GM18507 (cell line): ENCODE data around the gene EMP2.
"Not testable (repeated sequence)": the region's sequence is repeated elsewhere in the genome, so short reads cannot be mapped to it uniquely, and the experiment has no call there.

Experiments
- DNase-seq: peaks from one replicate; pipeline ENCODE4 v3.0.0; 2011; ENCODE audit warnings: low read depth; ENCODE audit not compliant: insufficient read length; ENCODE audit errors: extremely low spot score
- FAIRE-seq: peaks from 2 replicates; lab custom pipeline; 2011; peaks lifted over from hg19 to GRCh38; lab: Jason Lieb, UNC

Gene EMP2

DNA sequence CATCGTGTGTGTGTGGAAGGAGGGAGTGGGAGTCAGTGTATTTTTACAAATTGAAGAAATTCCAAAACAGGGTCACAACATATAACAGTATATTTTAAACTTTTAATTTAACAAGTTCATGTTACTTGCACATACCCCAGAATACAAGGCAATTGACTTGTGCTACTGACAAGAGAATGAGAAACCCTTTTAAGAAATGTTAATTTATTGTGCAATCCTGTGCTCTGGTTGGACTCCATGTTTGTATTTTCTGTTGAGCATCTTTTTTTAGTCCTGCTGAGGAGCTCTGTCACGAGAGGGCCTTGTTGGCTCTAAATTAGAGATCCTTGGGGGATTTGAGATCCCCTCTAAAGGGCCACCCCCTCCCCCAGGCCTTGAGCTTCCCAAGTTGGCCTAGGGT lies 1.1 kb upstream of the EMP2 start:
- no peak for FAIRE-seq
- DNase-seq, result no peak

DNA sequence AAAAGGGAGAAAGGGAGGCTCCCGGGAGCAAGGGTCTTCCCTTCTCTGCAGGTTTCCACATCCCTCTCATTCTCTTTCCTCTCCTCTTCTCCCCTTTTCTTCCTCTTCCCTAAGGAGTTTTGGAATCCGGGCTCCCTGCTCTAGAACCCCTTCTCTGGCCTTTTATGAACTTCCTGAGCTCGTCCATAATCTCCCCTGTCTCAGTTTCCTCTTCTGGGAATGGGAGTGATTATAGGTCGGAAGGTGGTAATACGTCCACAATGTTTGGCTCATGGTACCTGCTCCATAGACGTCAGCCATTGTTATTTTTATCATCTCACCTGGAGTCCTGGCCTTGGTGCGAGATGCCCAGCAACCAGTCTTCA lies 467 bp upstream of the EMP2 start:
- no peak for FAIRE-seq

GRCh38 chr16:10579575-10579964 lies 828 bp downstream of the EMP2 start:
- DNase-seq (no peak), FAIRE-seq (no peak)

More for the DNA sequence above, 467 bp upstream of the EMP2 start:
- no peak for DNase-seq

DNA sequence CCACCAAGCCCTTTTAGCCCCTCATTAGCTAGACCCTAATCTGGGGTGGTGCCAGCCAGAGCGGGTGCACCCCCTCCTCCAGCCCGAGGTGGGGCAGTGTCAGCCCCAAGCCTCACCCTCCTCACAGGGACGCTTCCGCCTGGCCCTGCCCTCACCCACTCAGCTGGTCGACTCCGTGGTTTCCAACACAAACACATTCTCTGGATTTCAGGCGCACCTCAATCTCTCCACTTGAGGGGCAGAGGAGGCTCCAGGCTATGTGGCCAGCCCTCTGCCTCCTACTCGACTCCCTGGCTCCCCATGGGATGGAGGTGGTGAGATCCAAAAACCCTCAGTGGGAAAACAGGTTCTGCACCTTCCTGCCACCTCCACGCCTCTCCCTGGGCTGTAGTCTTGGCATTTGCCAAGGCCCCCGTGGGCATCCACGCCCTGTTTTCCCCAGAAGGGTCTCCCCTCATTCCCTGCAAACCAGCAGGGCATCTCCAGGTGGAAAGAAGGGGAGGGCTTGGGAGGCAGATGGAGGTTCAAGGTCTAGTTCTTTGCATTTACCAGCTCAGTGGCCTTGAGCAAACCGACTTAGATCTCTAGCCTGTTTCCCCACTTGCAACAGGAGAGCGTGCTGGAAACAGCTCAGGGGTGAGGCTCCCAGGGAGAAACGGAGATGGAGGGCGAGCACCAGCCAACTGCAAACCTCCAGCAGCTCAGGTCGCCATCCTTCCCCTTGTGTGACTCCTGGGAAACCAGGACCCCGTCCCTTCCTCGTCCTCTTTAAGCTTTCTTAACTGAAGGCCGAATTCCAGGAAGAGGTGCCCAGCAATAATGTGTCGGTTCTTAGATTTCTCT lies 1.7 kb downstream of the EMP2 start:
- no peak for FAIRE-seq
- no peak for DNase-seq

- no peak for FAIRE-seq
- no peak for DNase-seq
Observed at GRCh38 chr16:10577305-10578202, 2.8 kb downstream of the EMP2 start.

DNA sequence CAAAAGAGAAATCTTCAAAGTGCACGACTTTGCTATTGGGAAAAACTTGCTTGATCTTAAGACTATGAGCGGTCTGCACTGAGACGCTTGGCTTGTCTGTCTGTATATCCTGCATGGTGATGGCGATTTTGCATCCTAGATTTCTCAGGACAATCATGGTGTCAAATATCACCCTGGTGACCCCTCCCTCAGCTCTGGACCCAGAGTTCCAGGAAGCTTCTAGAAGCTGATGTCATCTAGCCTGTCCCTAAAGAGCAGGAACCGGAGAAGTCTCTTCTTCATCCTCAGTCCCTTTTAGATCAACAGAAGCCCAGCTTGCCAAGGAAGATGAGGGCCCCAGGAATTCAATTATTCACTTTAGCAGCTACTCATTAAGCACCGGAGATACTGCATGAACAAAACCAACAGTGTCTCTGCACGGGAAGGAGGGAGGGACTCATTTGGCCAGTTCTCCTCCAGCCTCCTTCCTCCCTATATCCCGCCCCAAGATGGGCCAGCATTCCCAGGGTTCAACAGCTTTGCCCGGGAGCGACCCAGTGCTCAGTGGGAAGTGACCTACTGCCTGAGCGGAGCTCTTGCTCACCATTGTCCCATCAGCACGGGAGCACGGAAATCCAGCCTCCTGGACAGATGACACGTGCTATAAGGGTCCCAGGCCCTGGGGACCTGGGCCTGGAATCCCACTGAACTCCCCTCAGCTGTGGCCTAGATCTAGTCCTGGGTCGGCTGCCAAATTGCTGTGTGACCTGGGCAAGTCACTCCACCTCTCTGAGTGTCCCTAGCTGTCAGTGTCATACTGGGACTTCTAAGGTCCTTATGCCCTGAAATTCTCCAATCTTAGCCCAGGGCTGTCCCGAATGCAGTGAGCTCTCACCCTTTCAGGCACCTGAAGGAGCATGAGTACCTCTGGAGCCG lies 3.8 kb downstream of the EMP2 start:
- DNase-seq, result no peak
- FAIRE-seq, result no peak

DNA sequence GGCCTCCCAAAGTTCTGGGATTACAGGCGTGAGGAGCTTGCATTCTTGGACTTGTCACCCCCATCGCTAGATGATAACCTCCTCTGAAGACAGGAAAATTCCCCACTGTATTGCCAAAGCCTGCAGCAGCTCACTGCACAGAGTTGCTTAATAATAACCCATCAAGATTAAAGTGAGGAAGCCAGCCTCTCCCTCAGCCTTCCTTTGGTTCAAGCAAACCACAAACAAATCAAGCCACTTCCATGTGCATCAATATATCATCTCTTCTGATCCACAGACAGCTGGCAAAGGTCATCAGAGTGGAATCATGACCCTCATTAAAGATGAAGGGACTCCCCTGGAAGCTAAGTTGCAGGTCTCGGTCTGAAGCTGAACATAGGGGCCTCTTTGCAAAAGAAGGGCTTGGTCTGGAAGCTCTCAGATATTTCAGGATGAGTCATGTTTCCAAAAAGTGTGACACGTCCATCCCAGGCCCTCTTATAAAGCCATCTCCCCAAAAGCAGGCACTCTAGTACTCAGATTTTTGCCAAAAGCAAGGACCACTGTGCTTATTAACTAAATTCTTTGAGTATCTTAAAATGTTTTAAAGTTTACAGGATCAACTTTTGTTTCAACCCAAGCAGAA lies 4.8 kb downstream of the EMP2 start:
- no peak for FAIRE-seq
- no peak for DNase-seq

DNA sequence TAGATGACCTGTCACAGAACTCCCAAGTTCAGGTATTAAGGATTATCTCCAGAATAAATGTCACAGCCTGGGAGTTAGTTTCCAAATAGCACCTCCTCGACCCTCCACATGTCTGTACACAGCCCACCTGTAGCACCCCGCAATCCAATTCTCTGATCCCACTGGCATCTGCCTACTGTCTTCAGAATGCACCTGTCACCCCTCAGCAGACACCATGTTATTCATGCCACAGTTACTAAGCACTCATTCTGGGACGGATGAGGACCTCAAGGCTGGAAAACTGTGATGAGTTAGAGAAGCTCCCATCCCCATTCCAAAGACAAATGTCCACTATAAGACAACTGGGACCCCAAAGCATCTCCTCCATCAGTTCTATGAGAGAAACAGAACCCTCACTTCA lies 7.8 kb downstream of the EMP2 start:
- FAIRE-seq, result no peak

GRCh38 chr16:10571354-10571753 lies 9.0 kb downstream of the EMP2 start:
- DNase-seq (no peak), FAIRE-seq (no peak)

More for the DNA sequence above, 7.8 kb downstream of the EMP2 start:
- no peak for DNase-seq

- no peak for FAIRE-seq
Observed at GRCh38 chr16:10569621-10570020, 10.8 kb downstream of the EMP2 start.

GRCh38 chr16:10566613-10567012 lies 13.8 kb downstream of the EMP2 start:
- FAIRE-seq, result no peak
- DNase-seq, result no peak

More at GRCh38 chr16:10569621-10570020, 10.8 kb downstream of the EMP2 start:
- no peak for DNase-seq

DNA sequence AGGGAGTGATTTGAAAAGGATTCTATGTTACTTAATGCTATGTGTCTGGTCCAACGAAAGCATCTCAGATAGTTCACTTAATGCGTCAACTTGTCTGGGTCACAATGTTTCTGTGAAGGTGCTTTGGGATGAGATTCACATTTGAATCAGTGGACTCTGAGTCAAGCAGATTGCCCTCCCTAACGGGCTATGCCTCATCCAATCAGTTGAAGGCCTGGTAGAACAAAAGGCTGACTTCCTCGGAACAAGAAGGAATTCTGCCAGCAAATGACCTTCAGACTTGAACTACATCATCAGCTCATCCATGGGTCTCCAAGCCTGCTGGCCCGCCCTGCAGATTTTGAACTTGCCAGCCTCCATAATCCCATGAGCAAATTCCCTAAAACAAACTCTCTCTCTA lies 15.2 kb downstream of the EMP2 start:
- FAIRE-seq (no peak), DNase-seq (no peak)

- DNase-seq, result no peak
Observed at GRCh38 chr16:10564591-10564990, 15.8 kb downstream of the EMP2 start.

DNA sequence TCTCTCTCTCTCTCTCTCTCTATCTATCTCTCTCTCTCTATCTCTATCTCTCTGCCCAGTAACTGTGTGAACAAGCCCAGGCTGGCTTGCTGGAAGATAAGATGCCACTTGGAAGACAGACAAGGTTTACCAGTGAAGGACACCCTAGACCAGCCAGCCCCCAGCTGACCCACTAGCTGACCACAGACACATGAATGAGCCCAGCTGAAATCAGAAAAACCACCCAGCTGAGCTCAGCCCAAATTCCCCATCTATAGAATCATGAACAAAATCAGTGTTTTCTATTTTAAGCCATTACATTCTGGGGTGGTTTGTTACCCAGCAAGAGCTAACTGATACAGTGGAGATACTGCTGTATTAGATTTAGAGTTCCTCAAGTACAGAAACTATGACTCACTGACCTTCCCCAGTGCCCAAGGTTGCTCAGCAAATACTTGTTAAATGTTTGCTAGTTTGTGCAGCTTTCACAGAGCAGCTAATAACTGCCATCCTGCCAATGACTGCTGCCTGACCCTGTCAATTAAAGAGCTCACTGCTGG lies 18.0 kb downstream of the EMP2 start:
- DNase-seq (no peak), FAIRE-seq (no peak)

More at GRCh38 chr16:10564591-10564990, 15.8 kb downstream of the EMP2 start:
- FAIRE-seq, result no peak

- DNase-seq, result no peak
- FAIRE-seq, result no peak
Observed at GRCh38 chr16:10561425-10561824, 19.0 kb downstream of the EMP2 start.

GRCh38 chr16:10561001-10561400 lies 19.4 kb downstream of the EMP2 start:
- DNase-seq, result no peak
- no peak for FAIRE-seq

DNA sequence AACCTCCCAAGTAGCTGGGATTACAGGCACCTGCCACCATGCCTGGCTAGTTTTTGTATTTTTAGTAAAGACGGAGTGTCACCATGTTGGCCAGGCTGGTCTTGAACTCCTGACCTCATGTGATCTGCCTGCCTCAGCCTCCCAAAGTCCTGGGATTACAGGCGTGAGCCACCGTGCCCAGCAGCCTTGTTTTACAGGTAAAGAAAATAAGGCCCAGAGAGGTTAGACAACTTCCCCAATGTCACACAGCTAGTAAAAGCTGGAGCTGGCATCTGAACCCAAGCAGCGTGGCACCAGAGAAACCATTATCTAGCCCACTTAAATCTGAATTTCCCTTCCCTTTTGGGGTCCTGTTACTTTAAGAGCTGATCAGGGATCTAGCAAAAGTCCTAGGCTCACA lies 20.6 kb downstream of the EMP2 start:
- FAIRE-seq, DNase-seq: not testable (repeated sequence)

DNA sequence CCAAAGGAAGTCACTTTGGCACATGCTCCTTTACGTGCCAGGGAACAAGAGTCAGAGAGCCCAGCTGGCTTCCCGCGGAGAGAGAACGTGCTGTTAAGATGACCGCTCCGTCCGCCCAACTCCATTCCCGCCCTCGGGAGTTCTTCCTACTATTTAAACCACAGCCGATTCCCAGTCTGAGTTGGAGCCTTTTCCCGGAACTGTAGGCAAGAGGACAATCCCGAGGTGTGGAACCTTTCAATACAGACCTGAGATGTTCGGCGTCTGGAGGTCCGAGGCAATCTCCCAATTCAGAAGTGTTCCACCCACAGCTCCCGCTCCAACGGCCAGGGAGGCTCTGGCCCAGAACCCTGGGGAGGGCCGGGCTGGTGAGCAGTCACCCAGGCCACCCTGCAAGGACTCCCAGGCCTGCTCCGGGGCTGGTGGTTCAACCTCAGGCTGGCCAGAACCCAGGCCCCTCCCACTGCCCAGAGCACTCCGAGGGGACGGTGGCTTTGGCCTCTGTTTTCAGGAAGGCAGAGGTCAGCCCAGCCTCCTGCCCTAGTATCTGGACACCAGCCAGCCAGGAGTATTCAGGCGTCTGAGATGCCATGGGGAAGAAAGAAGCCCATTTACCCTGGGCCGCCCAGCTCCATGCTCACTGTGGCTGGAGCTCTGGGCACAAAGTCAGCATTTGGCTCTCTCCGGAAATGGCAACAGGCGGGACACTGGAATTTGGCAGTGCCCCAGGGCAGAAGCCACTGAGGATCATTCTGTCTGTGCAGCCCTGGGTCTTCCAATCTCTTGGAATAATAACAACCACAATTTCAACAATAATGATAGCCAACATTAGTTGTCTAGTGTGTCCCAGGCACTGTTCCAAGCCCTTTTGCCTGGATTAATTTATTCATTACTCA lies 21.4 kb downstream of the EMP2 start:
- FAIRE-seq (no peak), DNase-seq (no peak)
